ENCODE measurements around the gene IDNK.

The IDNK gene

GRCh38 chr9:83630938-83631457, 8.1 kb downstream of the IDNK start:
- H3K4me3 ChIP-seq (ENCODE audit: control insufficient read depth, low read depth, low read length), result no peak overlapping the region
- no peak for TF ChIP-seq CTCF (IDR thresholded peaks at IDR 0.05; ENCODE audit: control insufficient read depth, insufficient read depth, low read depth, low read length, missing control alignments)
- DNase-seq (ENCODE audit: low read depth), result no peak

GRCh38 chr9:83633255-83633654, 10.3 kb downstream of the IDNK start:
- no peak for DNase-seq (ENCODE audit: low read depth)
- H3K4me3 ChIP-seq (ENCODE audit: control insufficient read depth, low read depth, low read length), result no peak overlapping the region
- TF ChIP-seq CTCF (IDR thresholded peaks at IDR 0.05; ENCODE audit: control insufficient read depth, insufficient read depth, low read depth, low read length, missing control alignments), result no peak

- TF ChIP-seq CTCF (IDR thresholded peaks at IDR 0.05; ENCODE audit: control insufficient read depth, insufficient read depth, low read depth, low read length, missing control alignments), result no peak
- DNase-seq (ENCODE audit: low read depth), result no peak
- H3K4me3 ChIP-seq (ENCODE audit: control insufficient read depth, low read depth, low read length), result no peak overlapping the region
Observed at GRCh38 chr9:83633676-83634075, 10.7 kb downstream of the IDNK start.

- no peak for DNase-seq (ENCODE audit: low read depth)
- no peak overlapping the region for H3K4me3 ChIP-seq (ENCODE audit: control insufficient read depth, low read depth, low read length)
- TF ChIP-seq CTCF (IDR thresholded peaks at IDR 0.05; ENCODE audit: control insufficient read depth, insufficient read depth, low read depth, low read length, missing control alignments), result no peak
Observed at GRCh38 chr9:83636813-83637212, 13.9 kb downstream of the IDNK start.

- no peak for TF ChIP-seq CTCF (IDR thresholded peaks at IDR 0.05; ENCODE audit: control insufficient read depth, insufficient read depth, low read depth, low read length, missing control alignments)
- H3K4me3 ChIP-seq (ENCODE audit: control insufficient read depth, low read depth, low read length), result no peak overlapping the region
- no peak for DNase-seq (ENCODE audit: low read depth)
Observed at GRCh38 chr9:83637389-83637788, 14.4 kb downstream of the IDNK start.

GRCh38 chr9:83639266-83639665, 16.3 kb downstream of the IDNK start:
- no peak for DNase-seq (ENCODE audit: low read depth)
- H3K4me3 ChIP-seq (ENCODE audit: control insufficient read depth, low read depth, low read length), result no peak overlapping the region
- TF ChIP-seq CTCF (IDR thresholded peaks at IDR 0.05; ENCODE audit: control insufficient read depth, insufficient read depth, low read depth, low read length, missing control alignments), result no peak

- no peak for TF ChIP-seq CTCF (IDR thresholded peaks at IDR 0.05; ENCODE audit: control insufficient read depth, insufficient read depth, low read depth, low read length, missing control alignments)
- DNase-seq (ENCODE audit: low read depth), result no peak
- H3K4me3 ChIP-seq (ENCODE audit: control insufficient read depth, low read depth, low read length), result no peak overlapping the region
Observed at GRCh38 chr9:83642793-83643192, 19.9 kb downstream of the IDNK start.

Measured in AG09309 (cell line).